Loucy (cell line): ENCODE measurements around the gene RLF.

ENCODE experiments used
- H2AFZ ChIP-seq: fragments of 200-600 bp; sonication (generic); 2 replicates; pipeline ENCODE4 v1.6.0; 2016; ENCODE audit warnings: antibody characterized with exemption, mild to moderate bottlenecking, low read length, moderate library complexity
- H3F3A ChIP-seq: fragments of 200-600 bp; 2 replicates; pipeline ENCODE4 v1.6.0; 2016; ENCODE audit warnings: antibody characterized with exemption, low read depth, mild to moderate bottlenecking
- H3K27me3 ChIP-seq: fragments of 200-600 bp; sonication (generic); 2 replicates; pipeline ENCODE4 v1.6.1; 2014; ENCODE audit warnings: low read length, mild to moderate bottlenecking; ENCODE audit not compliant: insufficient read depth, poor library complexity, severe bottlenecking
- H3K36me3 ChIP-seq: fragments of 200-600 bp; sonication (generic); 2 replicates; pipeline ENCODE4 v1.6.1; 2016; ENCODE audit warnings: low read length; ENCODE audit not compliant: insufficient read depth
- H3K4me1 ChIP-seq: fragments of 200-600 bp; sonication (generic); 2 replicates; pipeline ENCODE4 v1.5.1; 2014; ENCODE audit warnings: low read length, mild to moderate bottlenecking; ENCODE audit not compliant: insufficient read depth, poor library complexity, severe bottlenecking
- H3K4me2 ChIP-seq: fragments of 200-600 bp; sonication (generic); 2 replicates; pipeline ENCODE4 v1.6.0; 2014; ENCODE audit warnings: antibody characterized with exemption, low read length, low read depth, mild to moderate bottlenecking; ENCODE audit not compliant: poor library complexity, severe bottlenecking
- H3K4me3 ChIP-seq: fragments of 200-600 bp; sonication (generic); 2 replicates; pipeline ENCODE4 v1.5.1; 2014; ENCODE audit warnings: low read length, mild to moderate bottlenecking, mixed read lengths; ENCODE audit not compliant: poor library complexity, severe bottlenecking
- H3K79me2 ChIP-seq: fragments of 200-600 bp; sonication (generic); 2 replicates; pipeline ENCODE4 v1.6.1; 2014; ENCODE audit warnings: low read length; ENCODE audit not compliant: insufficient read depth
- H3K9ac ChIP-seq: fragments of 200-600 bp; sonication (generic); 2 replicates; pipeline ENCODE4 v1.6.0; 2014; ENCODE audit warnings: mild to moderate bottlenecking, low read depth, low read length, moderate library complexity; ENCODE audit not compliant: poor library complexity, severe bottlenecking
- H3K9me2 ChIP-seq: fragments of 200-600 bp; sonication (generic); replicated peaks from 2 replicates; pipeline ENCODE4 v1.6.1; 2016; ENCODE audit warnings: low read depth, low read length, mixed read lengths
- H3K9me3 ChIP-seq: fragments of 200-600 bp; sonication (generic); 2 replicates; pipeline ENCODE4 v1.6.1; 2014; ENCODE audit warnings: mild to moderate bottlenecking, antibody characterized with exemption, low read length, low read depth; ENCODE audit not compliant: insufficient read depth
- H4K20me1 ChIP-seq: fragments of 200-600 bp; sonication (generic); 2 replicates; pipeline ENCODE4 v1.6.0; 2014; ENCODE audit warnings: antibody characterized with exemption, low read length, mild to moderate bottlenecking; ENCODE audit not compliant: insufficient read depth, poor library complexity, severe bottlenecking
- EZH2phosphoT487 ChIP-seq: fragments of 200-600 bp; IDR thresholded peaks from 2 replicates; pipeline ENCODE4 v1.6.1; 2018; ENCODE audit warnings: antibody characterized with exemption, mild to moderate bottlenecking, moderate library complexity, borderline replicate concordance
- TF ChIP-seq, protein P1 (sequence below): fragments of 200-600 bp; sonication (generic); conservative IDR thresholded peaks from 2 replicates; pipeline ENCODE4 v1.5.1; 2014; ENCODE audit warnings: mild to moderate bottlenecking, antibody characterized with exemption, low read length

The RLF gene

DNA sequence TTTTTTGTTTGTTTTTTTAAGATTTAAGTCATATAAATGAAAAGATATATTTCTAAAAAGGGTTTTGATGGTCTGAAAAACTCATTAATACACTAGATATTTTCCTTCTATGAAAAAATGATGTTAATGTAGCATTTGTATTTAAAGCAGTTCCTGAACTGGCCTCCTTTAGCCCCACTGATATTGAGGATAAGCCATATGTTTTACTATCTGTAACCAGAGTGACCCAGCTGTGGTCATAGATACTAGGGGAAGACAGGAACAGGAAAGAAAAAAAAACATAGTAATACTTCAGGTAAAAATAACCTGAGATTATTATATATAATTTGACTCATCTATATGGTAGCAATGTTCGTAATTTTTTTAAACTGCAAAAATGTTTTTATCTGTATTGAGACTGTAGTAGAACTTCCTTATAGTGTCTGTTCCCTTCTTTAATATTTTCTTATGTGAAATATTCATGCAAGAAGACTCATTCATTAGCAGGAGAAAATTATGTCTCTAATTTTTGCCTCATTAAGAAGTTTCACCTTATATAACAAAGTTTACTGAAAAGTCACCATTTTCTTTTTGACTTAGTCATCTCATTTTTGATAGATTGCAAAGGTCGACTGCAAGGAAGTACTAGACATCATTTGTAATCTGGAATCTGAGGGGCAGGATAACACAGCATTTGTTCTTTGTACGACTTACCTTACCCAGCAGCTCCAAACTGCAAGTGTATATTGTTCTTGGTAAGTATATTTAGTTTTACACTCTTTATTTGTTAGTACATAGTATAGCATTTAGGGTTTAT is 61.0 kb downstream of the RLF start:
- Histone ChIP-seq H3K4me2 (no peak overlapping the region), H3K79me2 (no peaks in the 10 kb centered on the region), H3K9ac (no peak overlapping the region), H2AFZ (no peak overlapping the region), H4K20me1 (peaks cover 3% of the 10 kb centered on the region), H3K36me3 (peaks cover 68% of the 10 kb centered on the region; the same call in 1 of the 2 replicates), H3K9me2 (no peaks in the 10 kb centered on the region), H3F3A (no peaks in the 10 kb centered on the region), H3K27me3 (no peaks in the 10 kb centered on the region), H3K9me3 (no peaks in the 10 kb centered on the region), H3K4me3 (no peak overlapping the region), H3K4me1 (no peaks in the 10 kb centered on the region)
- no peak for TF ChIP-seq EZH2phosphoT487
- TF ChIP-seq, protein P1, sequence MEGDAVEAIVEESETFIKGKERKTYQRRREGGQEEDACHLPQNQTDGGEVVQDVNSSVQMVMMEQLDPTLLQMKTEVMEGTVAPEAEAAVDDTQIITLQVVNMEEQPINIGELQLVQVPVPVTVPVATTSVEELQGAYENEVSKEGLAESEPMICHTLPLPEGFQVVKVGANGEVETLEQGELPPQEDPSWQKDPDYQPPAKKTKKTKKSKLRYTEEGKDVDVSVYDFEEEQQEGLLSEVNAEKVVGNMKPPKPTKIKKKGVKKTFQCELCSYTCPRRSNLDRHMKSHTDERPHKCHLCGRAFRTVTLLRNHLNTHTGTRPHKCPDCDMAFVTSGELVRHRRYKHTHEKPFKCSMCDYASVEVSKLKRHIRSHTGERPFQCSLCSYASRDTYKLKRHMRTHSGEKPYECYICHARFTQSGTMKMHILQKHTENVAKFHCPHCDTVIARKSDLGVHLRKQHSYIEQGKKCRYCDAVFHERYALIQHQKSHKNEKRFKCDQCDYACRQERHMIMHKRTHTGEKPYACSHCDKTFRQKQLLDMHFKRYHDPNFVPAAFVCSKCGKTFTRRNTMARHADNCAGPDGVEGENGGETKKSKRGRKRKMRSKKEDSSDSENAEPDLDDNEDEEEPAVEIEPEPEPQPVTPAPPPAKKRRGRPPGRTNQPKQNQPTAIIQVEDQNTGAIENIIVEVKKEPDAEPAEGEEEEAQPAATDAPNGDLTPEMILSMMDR, result no peak

DNA sequence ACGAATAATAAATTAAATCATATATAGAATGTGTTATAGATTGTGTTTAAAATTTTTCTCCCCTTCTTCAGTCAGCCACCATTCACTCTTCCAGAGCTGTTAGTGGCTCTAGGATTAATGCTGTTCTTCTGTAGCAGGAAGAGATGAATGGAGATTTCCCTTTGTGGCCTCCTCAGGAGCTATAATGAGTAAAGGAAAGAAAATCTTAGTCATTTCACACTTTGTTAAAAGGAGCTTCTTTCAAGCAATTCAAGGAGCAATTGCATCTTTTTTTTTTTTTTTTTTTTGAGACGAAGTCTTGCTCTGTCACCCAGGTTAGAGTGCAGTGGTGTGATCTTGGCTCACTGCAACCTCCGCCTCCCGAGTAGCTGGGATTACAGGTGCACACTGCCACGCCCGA is 62.9 kb downstream of the RLF start:
- Histone ChIP-seq H2AFZ (no peak overlapping the region), H4K20me1 (peaks cover 3% of the 10 kb centered on the region), H3K79me2 (no peaks in the 10 kb centered on the region), H3K9me3 (no peaks in the 10 kb centered on the region), H3K4me3 (no peak overlapping the region), H3K36me3 (peaks cover 67% of the 10 kb centered on the region; the same call in 1 of the 2 replicates), H3K9me2 (no peaks in the 10 kb centered on the region), H3K27me3 (no peaks in the 10 kb centered on the region), H3K4me2 (no peak overlapping the region), H3K9ac (no peak overlapping the region), H3F3A (no peaks in the 10 kb centered on the region), H3K4me1 (no peaks in the 10 kb centered on the region)
- no peak for TF ChIP-seq EZH2phosphoT487
- TF ChIP-seq, protein P1, result no peak

DNA sequence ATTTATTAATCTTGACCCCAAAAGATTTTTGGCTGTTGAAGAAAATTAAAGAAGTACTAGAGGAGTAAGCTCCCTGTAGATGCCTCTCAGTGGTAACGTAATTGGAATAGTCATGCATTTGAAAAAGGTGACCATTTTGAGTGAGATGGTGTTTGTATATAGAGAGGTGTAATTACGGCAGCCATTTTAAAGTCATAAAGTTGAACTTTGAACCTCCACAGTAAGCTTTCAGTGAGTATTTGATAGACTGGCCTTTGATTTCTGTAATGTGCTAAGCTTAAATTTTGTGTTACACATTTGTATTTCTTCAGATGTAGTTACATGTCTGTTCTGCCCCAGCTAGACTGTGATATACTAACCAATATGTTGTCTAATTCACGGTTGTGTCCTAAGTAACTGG is 65.0 kb downstream of the RLF start:
- Histone ChIP-seq H3K4me1 (no peaks in the 10 kb centered on the region), H3K79me2 (no peaks in the 10 kb centered on the region), H3K9ac (no peak overlapping the region), H3K27me3 (no peaks in the 10 kb centered on the region), H3K4me3 (no peak overlapping the region), H4K20me1 (no peaks in the 10 kb centered on the region), H2AFZ (no peak overlapping the region), H3K4me2 (no peak overlapping the region), H3K36me3 (peaks cover 65% of the 10 kb centered on the region; the same call in 1 of the 2 replicates), H3K9me3 (no peaks in the 10 kb centered on the region), H3F3A (no peaks in the 10 kb centered on the region), H3K9me2 (no peaks in the 10 kb centered on the region)
- TF ChIP-seq EZH2phosphoT487, result no peak
- TF ChIP-seq, protein P1, result no peak
